ENCODE data around the gene PAK2. TPM values are rescaled to one million over a fixed set of nuclear protein-coding genes. Genes with fewer than 3 reads are reported as not detected.

The PAK2 gene
- total and polyA plus RNA-seq, 4 donors, result 14.2 to 59.5 (median 37.2) TPM

- 93 to 96% methylated on average over 4 of the region's 4 CpGs for WGBS, 2 donors
- no peaks in the 10 kb centered on the region for H3K9me3 ChIP-seq (ENCODE audit: control insufficient read depth, low read length)
- H3K36me3 ChIP-seq (ENCODE audit: control insufficient read depth in 1 of 2, insufficient read depth in 2 of 2, low read length in 1 of 2), result no peaks in the 10 kb centered on the region
- H3K27me3 ChIP-seq (ENCODE audit: control insufficient read depth in 1 of 2, insufficient read depth in 2 of 2, low read length in 1 of 2), result no peaks in the 10 kb centered on the region
- H3K4me1 ChIP-seq (ENCODE audit: control insufficient read depth in 1 of 2, insufficient read depth in 2 of 2, low read length in 2 of 2), result no peaks in the 10 kb centered on the region
- no peak for ATAC-seq (ENCODE audit: low FRiP score)
- intact Hi-C loops (cut with DNase I), result no loop called here
- no peak overlapping the region for H3K27ac ChIP-seq (ENCODE audit: low read depth in 1 of 2, low read length in 2 of 2)
- H3K4me3 ChIP-seq (ENCODE audit: low read length in 2 of 2), result no peak overlapping the region
- no peak for DNase-seq
These were observed 32.4 kb downstream of the PAK2 start for GRCh38 chr3:196772102-196772501.

GRCh38 chr3:196772897-196773296 is 33.2 kb downstream of the PAK2 start:
- no peak for ATAC-seq (ENCODE audit: low FRiP score)
- Histone ChIP-seq H3K9me3 (ENCODE audit: control insufficient read depth, low read length) (no peaks in the 10 kb centered on the region), H3K27ac (ENCODE audit: low read depth in 1 of 2, low read length in 2 of 2) (no peak overlapping the region), H3K36me3 (ENCODE audit: control insufficient read depth in 1 of 2, insufficient read depth in 2 of 2, low read length in 1 of 2) (no peaks in the 10 kb centered on the region), H3K4me1 (ENCODE audit: control insufficient read depth in 1 of 2, insufficient read depth in 2 of 2, low read length in 2 of 2) (no peaks in the 10 kb centered on the region), H3K4me3 (ENCODE audit: low read length in 2 of 2) (no peak overlapping the region), H3K27me3 (ENCODE audit: control insufficient read depth in 1 of 2, insufficient read depth in 2 of 2, low read length in 1 of 2) (no peaks in the 10 kb centered on the region)
- 66 to 67% methylated on average over 6 of the region's 6 CpGs for WGBS, 2 donors
- intact Hi-C loops (cut with DNase I), result no loop called here
- no peak for DNase-seq

GRCh38 chr3:196774191-196774820 is 34.6 kb downstream of the PAK2 start:
- H3K27ac ChIP-seq (ENCODE audit: low read depth in 1 of 2, low read length in 2 of 2), result no peak overlapping the region
- H3K27me3 ChIP-seq (ENCODE audit: control insufficient read depth in 1 of 2, insufficient read depth in 2 of 2, low read length in 1 of 2), result no peaks in the 10 kb centered on the region
- no peak for DNase-seq
- no peaks in the 10 kb centered on the region for H3K9me3 ChIP-seq (ENCODE audit: control insufficient read depth, low read length)
- no peak overlapping the region for H3K4me3 ChIP-seq (ENCODE audit: low read length in 2 of 2)
- 60 to 63% methylated on average over 5 of the region's 5 CpGs for WGBS, 2 donors
- intact Hi-C loops (cut with DNase I), result no loop called here
- no peaks in the 10 kb centered on the region for H3K4me1 ChIP-seq (ENCODE audit: control insufficient read depth in 1 of 2, insufficient read depth in 2 of 2, low read length in 2 of 2)
- H3K36me3 ChIP-seq (ENCODE audit: control insufficient read depth in 1 of 2, insufficient read depth in 2 of 2, low read length in 1 of 2), result no peaks in the 10 kb centered on the region
- no peak for ATAC-seq (ENCODE audit: low FRiP score)

GRCh38 chr3:196774848-196775422 is 35.3 kb downstream of the PAK2 start:
- H3K27ac ChIP-seq (ENCODE audit: low read depth in 1 of 2, low read length in 2 of 2), result no peak overlapping the region
- H3K36me3 ChIP-seq (ENCODE audit: control insufficient read depth in 1 of 2, insufficient read depth in 2 of 2, low read length in 1 of 2), result no peaks in the 10 kb centered on the region
- no peak for ATAC-seq (ENCODE audit: low FRiP score)
- no peaks in the 10 kb centered on the region for H3K27me3 ChIP-seq (ENCODE audit: control insufficient read depth in 1 of 2, insufficient read depth in 2 of 2, low read length in 1 of 2)
- H3K4me3 ChIP-seq (ENCODE audit: low read length in 2 of 2), result no peak overlapping the region
- no peaks in the 10 kb centered on the region for H3K4me1 ChIP-seq (ENCODE audit: control insufficient read depth in 1 of 2, insufficient read depth in 2 of 2, low read length in 2 of 2)
- WGBS, 2 donors, result 96% methylated on average over 6 of the region's 6 CpGs
- intact Hi-C loops (cut with DNase I), result no loop called here
- no peak for DNase-seq
- H3K9me3 ChIP-seq (ENCODE audit: control insufficient read depth, low read length), result no peaks in the 10 kb centered on the region

DNA sequence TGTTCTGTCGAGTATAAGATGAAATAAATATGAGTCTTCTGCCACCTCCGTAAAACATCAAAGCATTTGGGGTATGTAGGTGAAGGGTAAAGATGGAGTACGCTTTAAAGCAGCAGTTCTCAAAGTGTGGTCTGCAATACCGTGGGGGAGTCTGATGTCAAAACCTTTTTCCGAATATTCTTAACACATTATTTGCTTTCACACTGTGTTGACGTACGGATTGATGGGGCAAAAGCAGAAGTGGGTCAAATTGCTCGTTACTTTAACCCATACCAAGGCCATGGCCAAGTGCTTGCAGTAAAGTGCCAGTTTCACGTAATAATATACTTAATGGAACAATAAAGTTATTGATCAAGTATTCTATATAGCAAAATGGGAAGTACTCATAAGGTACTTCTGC is 36.3 kb downstream of the PAK2 start:
- no peak overlapping the region for H3K4me3 ChIP-seq (ENCODE audit: low read length in 2 of 2)
- ATAC-seq (ENCODE audit: low FRiP score), result no peak

DNA sequence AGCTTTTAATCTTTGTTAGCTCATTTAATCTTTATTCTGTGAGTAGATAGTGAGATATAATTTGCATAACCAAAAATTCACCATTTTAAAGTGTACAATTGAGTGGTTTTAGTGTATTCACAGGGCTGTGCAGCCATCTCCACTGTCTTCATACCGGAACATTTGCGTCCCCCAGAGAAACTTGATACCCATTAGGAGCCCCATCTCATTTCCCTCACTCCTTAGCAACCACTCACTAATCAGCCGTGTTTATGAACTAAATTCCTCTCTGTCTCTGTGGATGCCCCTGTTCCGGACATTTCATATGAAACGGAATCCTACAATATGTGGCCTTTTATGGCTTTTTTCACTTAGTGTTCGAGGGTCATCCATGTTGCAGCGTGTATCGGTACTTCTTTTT is 38.2 kb downstream of the PAK2 start:
- Histone ChIP-seq H3K27ac (ENCODE audit: low read depth in 1 of 2, low read length in 2 of 2) (no peak overlapping the region), H3K4me1 (ENCODE audit: control insufficient read depth in 1 of 2, insufficient read depth in 2 of 2, low read length in 2 of 2) (no peaks in the 10 kb centered on the region), H3K4me3 (ENCODE audit: low read length in 2 of 2) (no peak overlapping the region), H3K27me3 (ENCODE audit: control insufficient read depth in 1 of 2, insufficient read depth in 2 of 2, low read length in 1 of 2) (no peaks in the 10 kb centered on the region), H3K9me3 (ENCODE audit: control insufficient read depth, low read length) (no peaks in the 10 kb centered on the region), H3K36me3 (ENCODE audit: control insufficient read depth in 1 of 2, insufficient read depth in 2 of 2, low read length in 1 of 2) (no peaks in the 10 kb centered on the region)
- ATAC-seq (ENCODE audit: low FRiP score) (no peak), DNase-seq (no peak)
- WGBS, 2 donors, result 94 to 95% methylated on average over 8 of the region's 8 CpGs
- intact Hi-C loops (cut with DNase I), result no loop called here

More for the DNA sequence above, 36.3 kb downstream of the PAK2 start:
- H3K36me3 ChIP-seq (ENCODE audit: control insufficient read depth in 1 of 2, insufficient read depth in 2 of 2, low read length in 1 of 2), result no peaks in the 10 kb centered on the region
- H3K9me3 ChIP-seq (ENCODE audit: control insufficient read depth, low read length), result no peaks in the 10 kb centered on the region
- no peaks in the 10 kb centered on the region for H3K27me3 ChIP-seq (ENCODE audit: control insufficient read depth in 1 of 2, insufficient read depth in 2 of 2, low read length in 1 of 2)
- DNase-seq, result no peak
- intact Hi-C loops (cut with DNase I), result no loop called here
- no peak overlapping the region for H3K27ac ChIP-seq (ENCODE audit: low read depth in 1 of 2, low read length in 2 of 2)
- no peaks in the 10 kb centered on the region for H3K4me1 ChIP-seq (ENCODE audit: control insufficient read depth in 1 of 2, insufficient read depth in 2 of 2, low read length in 2 of 2)
- 84 to 85% methylated on average over 9 of the region's 9 CpGs for WGBS, 2 donors

- 54 to 58% methylated on average over 4 of the region's 4 CpGs for WGBS, 2 donors
- no peaks in the 10 kb centered on the region for H3K4me1 ChIP-seq (ENCODE audit: control insufficient read depth in 1 of 2, insufficient read depth in 2 of 2, low read length in 2 of 2)
- H3K27me3 ChIP-seq (ENCODE audit: control insufficient read depth in 1 of 2, insufficient read depth in 2 of 2, low read length in 1 of 2), result no peaks in the 10 kb centered on the region
- no peak overlapping the region for H3K4me3 ChIP-seq (ENCODE audit: low read length in 2 of 2)
- ATAC-seq (ENCODE audit: low FRiP score) (no peak), DNase-seq (no peak)
- H3K9me3 ChIP-seq (ENCODE audit: control insufficient read depth, low read length), result no peaks in the 10 kb centered on the region
- peaks cover 0 to 4% of the 10 kb centered on the region in 2 donors for H3K36me3 ChIP-seq (ENCODE audit: control insufficient read depth in 1 of 2, insufficient read depth in 2 of 2, low read length in 1 of 2)
- intact Hi-C loops (cut with DNase I), result no loop called here
- H3K27ac ChIP-seq (ENCODE audit: low read depth in 1 of 2, low read length in 2 of 2), result no peak overlapping the region
These were observed 39.1 kb downstream of the PAK2 start for GRCh38 chr3:196778755-196779154.

DNA sequence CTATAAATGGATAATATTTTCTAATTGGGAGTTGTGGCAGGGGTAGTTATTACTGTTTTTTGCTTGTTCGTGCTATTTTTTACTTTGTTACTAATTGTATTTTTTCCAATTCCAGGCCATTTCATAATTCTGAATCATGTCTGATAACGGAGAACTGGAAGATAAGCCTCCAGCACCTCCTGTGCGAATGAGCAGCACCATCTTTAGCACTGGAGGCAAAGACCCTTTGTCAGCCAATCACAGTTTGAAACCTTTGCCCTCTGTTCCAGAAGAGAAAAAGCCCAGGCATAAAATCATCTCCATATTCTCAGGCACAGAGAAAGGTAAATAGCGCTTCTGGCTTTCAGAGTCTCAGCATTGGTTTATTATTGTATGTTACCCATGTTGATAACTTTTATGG is 42.9 kb downstream of the PAK2 start:
- Histone ChIP-seq H3K9me3 (ENCODE audit: control insufficient read depth, low read length) (no peaks in the 10 kb centered on the region), H3K27ac (ENCODE audit: low read depth in 1 of 2, low read length in 2 of 2) (no peak overlapping the region), H3K4me1 (ENCODE audit: control insufficient read depth in 1 of 2, insufficient read depth in 2 of 2, low read length in 2 of 2) (no peaks in the 10 kb centered on the region), H3K36me3 (ENCODE audit: control insufficient read depth in 1 of 2, insufficient read depth in 2 of 2, low read length in 1 of 2) (peaks cover 0 to 4% of the 10 kb centered on the region in 2 donors), H3K4me3 (ENCODE audit: low read length in 2 of 2) (no peak overlapping the region), H3K27me3 (ENCODE audit: control insufficient read depth in 1 of 2, insufficient read depth in 2 of 2, low read length in 1 of 2) (no peaks in the 10 kb centered on the region)
- no peak for DNase-seq
- intact Hi-C loops (cut with DNase I), result no loop called here
- WGBS, 2 donors, result 86% methylated on average over 4 of the region's 4 CpGs
- no peak for ATAC-seq (ENCODE audit: low FRiP score)

DNA sequence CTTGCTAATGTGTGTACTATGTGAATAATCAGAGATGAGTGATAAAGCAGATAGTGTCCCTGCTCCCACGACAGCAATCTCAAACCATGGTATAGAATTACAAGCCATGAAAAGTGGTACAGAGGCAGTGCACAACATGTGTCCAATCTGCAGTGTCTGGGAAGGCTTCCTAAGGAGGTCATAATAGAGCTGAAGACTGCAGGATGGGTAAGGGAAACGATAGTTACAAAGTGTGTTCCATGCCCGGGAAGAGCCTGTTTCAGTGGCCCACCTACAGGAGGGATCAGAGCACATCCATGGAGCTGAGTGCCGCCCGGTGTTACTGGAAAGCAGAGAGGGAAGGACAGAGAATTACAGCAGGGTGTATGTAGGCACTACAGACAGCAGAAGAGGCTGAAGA is 48.9 kb downstream of the PAK2 start:
- Histone ChIP-seq H3K27me3 (ENCODE audit: control insufficient read depth in 1 of 2, insufficient read depth in 2 of 2, low read length in 1 of 2) (no peaks in the 10 kb centered on the region), H3K9me3 (ENCODE audit: control insufficient read depth, low read length) (no peaks in the 10 kb centered on the region), H3K36me3 (ENCODE audit: control insufficient read depth in 1 of 2, insufficient read depth in 2 of 2, low read length in 1 of 2) (no peaks in the 10 kb centered on the region), H3K4me3 (ENCODE audit: low read length in 2 of 2) (no peak overlapping the region), H3K4me1 (ENCODE audit: control insufficient read depth in 1 of 2, insufficient read depth in 2 of 2, low read length in 2 of 2) (peaks cover 0 to 2% of the 10 kb centered on the region in 2 donors), H3K27ac (ENCODE audit: low read depth in 1 of 2, low read length in 2 of 2) (no peak overlapping the region)
- DNase-seq (no peak), ATAC-seq (ENCODE audit: low FRiP score) (no peak)
- 76 to 77% methylated on average over 5 of the region's 5 CpGs for WGBS, 2 donors
- intact Hi-C loops (cut with DNase I), result no loop called here
